CD14-positive monocyte (primary cell): Measurements from ENCODE around the gene LRRC4C. TPM values are rescaled to one million over a fixed set of nuclear protein-coding genes. Genes with fewer than 3 reads are reported as not detected.

Experiments used
- DNase-seq, 3 donors: peaks; one replicate each; pipeline ENCODE4 v3.0.0-alpha.2; 2011 to 2022
- H2AFZ ChIP-seq: 2 replicates; pipeline ENCODE4 v1.6.0; 2012; ENCODE audit warnings: mild to moderate bottlenecking, low read depth, low read length, inconsistent platforms; ENCODE audit not compliant: insufficient read depth, poor library complexity, severe bottlenecking
- H3K27ac ChIP-seq, 2 donors: 1 replicate in 1 of 2; 2 replicates in 1 of 2; pipeline ENCODE4 v1.5.1; 2012 to 2013; ENCODE audit warnings: low read length in 2 of 2, control low read depth in 1 of 2, inconsistent platforms in 1 of 2, low read depth in 1 of 2, mild to moderate bottlenecking in 1 of 2
- H3K27me3 ChIP-seq, 2 donors: one replicate each; pipeline versions ENCODE4 v1.6.0 to v1.6.1; 2011 to 2013; ENCODE audit warnings: low read length in 2 of 2; ENCODE audit not compliant: control insufficient read depth in 2 of 2, insufficient read depth in 2 of 2
- H3K36me3 ChIP-seq, 2 donors: replicated peaks in 1 of 2; 1 replicate in 1 of 2; 2 replicates in 1 of 2; pipeline versions ENCODE4 v1.5.1 to v1.6.1; 2012 to 2013; ENCODE audit warnings: low read length in 2 of 2, control low read depth in 1 of 2, inconsistent platforms in 1 of 2, mild to moderate bottlenecking in 1 of 2; ENCODE audit not compliant: insufficient read depth in 2 of 2, control insufficient read depth in 1 of 2
- H3K4me1 ChIP-seq, 2 donors: 1 replicate in 1 of 2; 2 replicates in 1 of 2; pipeline versions ENCODE4 v1.5.1 to v1.6.1; 2012 to 2013; ENCODE audit warnings: low read length in 2 of 2, control low read depth in 1 of 2, inconsistent platforms in 1 of 2, mild to moderate bottlenecking in 1 of 2, moderate library complexity in 1 of 2; ENCODE audit not compliant: insufficient read depth in 2 of 2, control insufficient read depth in 1 of 2
- H3K4me2 ChIP-seq: replicated peaks from 2 replicates; pipeline ENCODE3; 2012; ENCODE audit warnings: low read length, moderate library complexity, mild to moderate bottlenecking; ENCODE audit not compliant: poor library complexity, severe bottlenecking; ENCODE audit errors: extremely low read depth
- H3K4me3 ChIP-seq, 3 experiments: fragments of 200-600 bp in 1 of 3; sonication (generic) in 1 of 3; replicated peaks in 1 of 3; 1 replicate in 2 of 3; 2 replicates in 1 of 3; pipeline ENCODE4 v1.5.1; 2011 to 2013; ENCODE audit warnings: low read length in 3 of 3, mild to moderate bottlenecking in 3 of 3, control low read depth in 2 of 3, low read depth in 2 of 3, inconsistent platforms in 1 of 3, moderate library complexity in 1 of 3
- H3K79me2 ChIP-seq: 2 replicates; pipeline ENCODE4 v1.6.0; 2012; ENCODE audit warnings: mild to moderate bottlenecking, control low read depth, inconsistent platforms, low read length, moderate library complexity; ENCODE audit not compliant: insufficient read depth
- H3K9ac ChIP-seq: 2 replicates; pipeline ENCODE4 v1.6.0; 2017; ENCODE audit warnings: low read length, mild to moderate bottlenecking; ENCODE audit not compliant: insufficient read depth, poor library complexity, severe bottlenecking
- H3K9me3 ChIP-seq, 2 donors: replicated peaks in 1 of 2; 1 replicate in 1 of 2; 2 replicates in 1 of 2; pipeline versions ENCODE4 v1.5.1 to v1.6.1; 2012 to 2013; ENCODE audit warnings: low read length in 2 of 2, control low read depth in 1 of 2; ENCODE audit not compliant: control insufficient read depth in 1 of 2, insufficient read depth in 1 of 2
- H4K20me1 ChIP-seq: 2 replicates; pipeline ENCODE4 v1.6.0; 2012; ENCODE audit warnings: mild to moderate bottlenecking, low read length, control low read depth, moderate library complexity; ENCODE audit not compliant: insufficient read depth
- H3K27ac Mint-ChIP-seq, 7 donors: one replicate each; pipeline ENCODE4 v1.8.0; 2020; ENCODE audit warnings: mild to moderate bottlenecking in 7 of 7, mixed read lengths in 7 of 7, moderate library complexity in 6 of 7, inconsistent platforms in 2 of 7
- H3K27me3 Mint-ChIP-seq, 3 donors: one replicate each; pipeline ENCODE4 v1.8.0; 2021 to 2022; ENCODE audit warnings: low read depth in 3 of 3, mild to moderate bottlenecking in 3 of 3, mixed read lengths in 3 of 3, moderate library complexity in 3 of 3, inconsistent platforms in 1 of 3
- H3K36me3 Mint-ChIP-seq, 2 donors: one replicate each; pipeline ENCODE4 v1.8.0; 2020; ENCODE audit warnings: mixed read lengths in 2 of 2, inconsistent platforms in 1 of 2, mild to moderate bottlenecking in 1 of 2
- H3K4me1 Mint-ChIP-seq: one replicate; pipeline ENCODE4 v1.8.0; 2020; ENCODE audit warnings: mild to moderate bottlenecking, mixed read lengths
- H3K4me3 Mint-ChIP-seq, 2 donors: one replicate each; pipeline ENCODE4 v1.8.0; 2020; ENCODE audit warnings: mild to moderate bottlenecking in 2 of 2, mixed read lengths in 2 of 2, moderate library complexity in 1 of 2
- H3K9me3 Mint-ChIP-seq, 7 donors: one replicate each; pipeline ENCODE4 v1.8.0; 2020 to 2022; ENCODE audit warnings: mixed read lengths in 7 of 7, mild to moderate bottlenecking in 6 of 7, moderate library complexity in 6 of 7, inconsistent platforms in 2 of 7
- WGBS: methylation state at CpG from one replicate; pipeline ENCODE4 v1.1.5; 2013; ENCODE audit warnings: missing lambda C conversion rate; ENCODE audit not compliant: insufficient coverage; 5-methylcytosine and 5-hydroxymethylcytosine counted together
- intact Hi-C, 2 donors: fragments of 100-400 bp; cut with micrococcal nuclease; formaldehyde crosslinking; loops; one replicate each; pipeline versions ENCODE4 v1.15.0 to v1.15.1; 2023
- polyA plus RNA-seq, 3 donors: library from polyadenylated mRNA; depleted of rRNA in 1 of 3; unstranded in 2 of 3; stranded (reverse) in 1 of 3; fragments of 300-500 nt in 2 of 3; fragments of >200 nt in 1 of 3; fragmentation: Illumina TruSeq in 2 of 3; gene quantifications; 1 replicate in 2 of 3; 2 replicates in 1 of 3; pipeline ENCODE4 v1.2.3, GENCODE V29; 2012 to 2021
- TF ChIP-seq, protein P1 (sequence below): fragments of 200-600 bp; IDR thresholded peaks from one replicate; pipeline ENCODE4 v1.8.0; 2022; ENCODE audit warnings: antibody characterized with exemption, mild to moderate bottlenecking

Gene LRRC4C
- polyA plus RNA-seq, 3 donors: not detected

DNA sequence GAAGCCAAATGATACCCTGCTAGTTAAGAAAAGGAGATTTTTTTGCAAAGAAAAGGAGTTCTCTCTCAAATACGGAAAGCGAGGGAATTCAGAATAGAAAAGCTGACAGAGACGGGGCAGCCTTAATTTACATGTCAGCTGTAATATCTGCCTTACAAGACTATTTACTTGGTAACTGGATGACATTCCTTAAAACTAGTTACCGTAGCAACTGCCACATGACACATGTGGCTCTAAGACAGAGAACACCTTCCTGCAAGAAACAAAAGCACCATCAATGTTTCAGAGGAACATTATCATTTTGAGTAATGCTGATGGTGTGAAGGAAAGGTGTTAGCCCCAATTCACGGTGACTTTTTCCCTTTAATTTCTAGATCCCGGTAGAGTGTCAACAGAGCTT is 222.1 kb downstream of the LRRC4C start:
- no peaks in the 10 kb centered on the region for H3K4me1 ChIP-seq
- H3K4me2 ChIP-seq: no peak overlapping the region
- Mint-ChIP-seq H3K27ac (no peak overlapping the region), H3K4me3 (no peak overlapping the region), H3K4me1 (no peaks in the 10 kb centered on the region), H3K36me3 (no peaks in the 10 kb centered on the region), H3K9me3 (no peaks in the 10 kb centered on the region), H3K27me3 (no peaks in the 10 kb centered on the region)
- 70% methylated on average over 3 of the region's 6 CpGs for WGBS
- no peaks in the 10 kb centered on the region for H3K79me2 ChIP-seq
- H3K9ac ChIP-seq: no peak overlapping the region
- H3K36me3 ChIP-seq: no peaks in the 10 kb centered on the region
- no peak overlapping the region for H3K4me3 ChIP-seq
- no peak for DNase-seq
- TF ChIP-seq, protein P1, sequence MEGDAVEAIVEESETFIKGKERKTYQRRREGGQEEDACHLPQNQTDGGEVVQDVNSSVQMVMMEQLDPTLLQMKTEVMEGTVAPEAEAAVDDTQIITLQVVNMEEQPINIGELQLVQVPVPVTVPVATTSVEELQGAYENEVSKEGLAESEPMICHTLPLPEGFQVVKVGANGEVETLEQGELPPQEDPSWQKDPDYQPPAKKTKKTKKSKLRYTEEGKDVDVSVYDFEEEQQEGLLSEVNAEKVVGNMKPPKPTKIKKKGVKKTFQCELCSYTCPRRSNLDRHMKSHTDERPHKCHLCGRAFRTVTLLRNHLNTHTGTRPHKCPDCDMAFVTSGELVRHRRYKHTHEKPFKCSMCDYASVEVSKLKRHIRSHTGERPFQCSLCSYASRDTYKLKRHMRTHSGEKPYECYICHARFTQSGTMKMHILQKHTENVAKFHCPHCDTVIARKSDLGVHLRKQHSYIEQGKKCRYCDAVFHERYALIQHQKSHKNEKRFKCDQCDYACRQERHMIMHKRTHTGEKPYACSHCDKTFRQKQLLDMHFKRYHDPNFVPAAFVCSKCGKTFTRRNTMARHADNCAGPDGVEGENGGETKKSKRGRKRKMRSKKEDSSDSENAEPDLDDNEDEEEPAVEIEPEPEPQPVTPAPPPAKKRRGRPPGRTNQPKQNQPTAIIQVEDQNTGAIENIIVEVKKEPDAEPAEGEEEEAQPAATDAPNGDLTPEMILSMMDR: no peak
- H4K20me1 ChIP-seq: no peaks in the 10 kb centered on the region
- no peaks in the 10 kb centered on the region for H3K9me3 ChIP-seq
- H2AFZ ChIP-seq: no peak overlapping the region
- intact Hi-C loops: no loop called here
- no peak overlapping the region for H3K27ac ChIP-seq
- no peaks in the 10 kb centered on the region for H3K27me3 ChIP-seq

DNA sequence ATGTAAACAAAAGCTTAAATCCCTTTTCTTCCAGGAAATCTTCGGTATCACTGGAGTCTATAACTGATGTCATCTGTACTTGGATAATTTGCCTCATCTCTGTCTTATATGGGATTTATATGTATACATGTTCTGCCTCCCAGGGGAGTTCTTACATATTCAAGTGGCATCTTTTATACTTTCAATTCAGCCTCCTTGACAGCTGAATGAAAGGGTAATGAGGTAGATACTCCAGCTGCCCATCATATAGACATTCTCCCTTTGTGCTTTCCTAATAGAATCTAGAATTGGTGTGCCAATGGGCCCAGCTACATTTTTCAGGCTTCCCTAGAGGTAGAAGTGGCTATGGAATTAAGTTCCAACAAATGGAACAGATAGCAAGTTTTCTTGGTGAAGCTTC is 223.8 kb downstream of the LRRC4C start:
- no peak for DNase-seq
- no peaks in the 10 kb centered on the region for H3K27me3 ChIP-seq
- no peak overlapping the region for H3K4me2 ChIP-seq
- no peak overlapping the region for H3K9ac ChIP-seq
- H3K79me2 ChIP-seq: no peaks in the 10 kb centered on the region
- Mint-ChIP-seq H3K9me3 (peaks cover 0 to 2% (median 0%) of the 10 kb centered on the region in 7 donors), H3K27me3 (no peaks in the 10 kb centered on the region), H3K36me3 (no peaks in the 10 kb centered on the region), H3K27ac (no peak overlapping the region), H3K4me3 (no peak overlapping the region), H3K4me1 (no peaks in the 10 kb centered on the region)
- H4K20me1 ChIP-seq: no peaks in the 10 kb centered on the region
- H3K4me1 ChIP-seq: no peaks in the 10 kb centered on the region
- H3K36me3 ChIP-seq: no peaks in the 10 kb centered on the region
- no peak overlapping the region for H3K4me3 ChIP-seq
- intact Hi-C loops: no loop called here
- WGBS: no CpG with 5 or more reads among the region's 1 CpG
- no peak overlapping the region for H2AFZ ChIP-seq
- no peaks in the 10 kb centered on the region for H3K9me3 ChIP-seq
- no peak overlapping the region for H3K27ac ChIP-seq
- TF ChIP-seq, protein P1: no peak
